Measurements from ENCODE around the gene GBE1.
"Not testable (repeated sequence)": the region's sequence is repeated elsewhere in the genome, so short reads cannot be mapped to it uniquely, and the experiment has no call there.

The GBE1 gene

DNA sequence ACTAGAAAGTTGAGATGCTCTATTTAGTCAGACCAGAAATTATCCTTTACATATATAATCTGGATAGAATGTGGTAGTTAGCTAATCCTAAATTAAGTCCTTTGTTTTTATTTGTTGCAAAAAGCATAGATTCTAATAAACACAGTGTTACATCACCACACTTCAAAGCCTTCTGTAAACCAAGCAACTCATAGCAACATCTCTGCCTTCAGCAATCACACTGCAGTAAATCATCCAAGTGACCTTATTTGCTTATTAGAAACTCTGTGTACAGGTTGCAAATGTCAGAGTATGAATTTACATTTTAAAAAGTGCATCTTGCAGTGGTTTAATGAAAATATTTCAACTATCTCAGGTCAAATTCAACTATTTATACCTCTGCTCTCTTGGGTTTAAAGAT is 242.5 kb downstream of the GBE1 start:
- DNase-seq: no peak

DNA sequence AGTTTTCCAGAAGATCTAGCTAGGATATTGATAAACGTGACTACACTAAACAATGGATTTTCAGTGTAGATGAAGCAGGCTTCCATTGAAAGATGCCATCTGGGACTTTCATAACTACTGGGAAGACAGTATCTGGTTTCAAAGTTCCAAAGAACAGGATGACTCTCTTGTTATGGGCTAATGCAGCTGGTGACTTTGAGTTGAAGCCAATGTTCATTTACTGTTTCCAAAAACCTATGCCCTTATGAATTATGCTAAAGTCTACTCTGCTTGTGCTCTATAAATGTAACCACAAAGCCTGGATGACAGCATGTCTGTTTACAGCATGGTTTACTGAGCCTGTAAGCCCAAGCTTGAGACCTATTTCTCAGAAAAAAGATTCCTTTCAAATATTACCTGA is 245.4 kb downstream of the GBE1 start:
- no peak for DNase-seq

DNA sequence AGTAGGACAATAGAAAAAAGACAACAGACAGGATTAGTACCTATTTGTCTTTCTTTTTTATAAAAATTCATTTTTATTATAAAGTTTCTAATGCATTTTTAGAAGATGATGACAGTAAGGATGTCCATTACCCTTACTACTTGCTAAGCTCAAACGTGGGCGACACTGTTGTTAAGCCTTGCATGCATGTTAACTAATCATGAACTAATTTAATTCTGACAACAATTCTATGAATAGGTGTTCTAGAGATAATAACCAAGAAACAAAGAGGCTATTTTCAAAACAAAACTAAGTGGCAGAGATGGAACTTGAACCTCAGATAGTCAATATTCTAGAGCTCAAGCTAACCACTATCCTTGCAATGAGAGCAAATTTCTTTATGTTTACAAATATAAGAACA is 247.9 kb downstream of the GBE1 start:
- DNase-seq: no peak

DNA sequence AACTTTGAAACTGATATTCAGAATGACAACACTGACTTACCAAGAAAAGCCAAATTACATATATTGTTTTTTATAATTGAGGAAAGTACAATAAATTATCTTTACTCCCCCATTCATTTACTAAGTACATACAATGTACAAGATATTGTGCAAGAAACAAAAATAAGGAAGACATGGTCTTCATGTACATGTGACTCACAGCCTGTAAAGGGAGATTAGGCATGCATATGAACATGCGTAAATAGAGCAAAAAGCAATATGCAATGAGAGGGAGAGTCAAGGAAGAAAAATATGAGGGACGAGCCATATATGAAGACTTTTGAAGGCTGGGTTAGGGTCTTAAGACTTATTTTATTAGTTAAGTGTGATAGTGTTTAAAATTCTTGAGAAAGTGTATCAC is 258.4 kb downstream of the GBE1 start:
- DNase-seq: no peak

GRCh38 chr3:81502236-81502635 is 259.2 kb downstream of the GBE1 start:
- no peak for DNase-seq

DNA sequence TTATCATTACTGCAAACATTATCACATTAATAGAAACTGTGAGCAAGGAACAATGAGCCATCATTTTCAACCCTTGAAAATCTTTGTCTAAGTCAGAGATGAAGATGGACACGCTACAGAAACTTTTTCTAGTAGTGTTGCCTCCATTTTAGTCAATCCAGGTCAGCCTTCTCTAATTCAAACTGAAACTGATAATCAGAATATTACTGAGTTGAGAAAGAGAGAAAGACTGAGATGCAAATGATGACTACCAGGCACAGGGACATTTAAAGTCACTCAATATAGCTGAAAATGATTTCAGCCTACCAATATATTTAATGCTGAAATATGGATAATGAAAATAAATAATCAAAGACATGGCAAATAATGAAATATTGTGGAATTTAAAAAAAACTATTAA is 261.4 kb downstream of the GBE1 start:
- DNase-seq: no peak

DNA sequence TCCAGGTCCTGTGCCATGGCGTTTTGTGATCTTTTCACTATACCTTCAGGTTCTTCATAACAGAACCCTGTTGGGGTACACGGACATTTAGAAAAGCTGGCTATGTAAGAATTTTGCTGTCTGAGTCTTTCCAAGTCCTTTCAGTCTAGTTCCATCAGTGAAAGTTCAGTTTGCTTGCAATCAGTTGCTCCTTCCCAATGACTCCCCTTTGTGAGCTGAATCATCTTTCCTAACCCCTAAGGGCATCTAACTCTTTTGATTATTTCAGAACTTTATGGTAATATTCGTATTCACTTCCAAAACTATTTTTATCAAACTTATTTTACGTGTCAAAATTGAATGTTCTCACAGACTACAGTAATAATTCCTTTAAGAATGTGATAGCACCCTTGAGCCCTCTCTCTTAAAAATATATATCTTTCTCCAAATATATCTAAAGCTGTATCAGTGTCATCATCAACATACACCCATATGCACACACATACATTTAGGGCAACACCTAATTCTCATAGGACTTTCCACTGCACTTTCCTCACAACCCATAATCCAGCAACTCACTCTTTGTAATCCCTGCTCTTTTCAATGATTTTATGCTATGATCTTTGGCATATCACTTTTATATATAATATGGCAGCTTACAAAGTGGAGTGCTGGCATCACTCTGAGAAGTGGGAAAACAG is 263.7 kb downstream of the GBE1 start:
- DNase-seq: no peak

GRCh38 chr3:81496407-81497104 is 264.9 kb downstream of the GBE1 start:
- DNase-seq: no peak

DNA sequence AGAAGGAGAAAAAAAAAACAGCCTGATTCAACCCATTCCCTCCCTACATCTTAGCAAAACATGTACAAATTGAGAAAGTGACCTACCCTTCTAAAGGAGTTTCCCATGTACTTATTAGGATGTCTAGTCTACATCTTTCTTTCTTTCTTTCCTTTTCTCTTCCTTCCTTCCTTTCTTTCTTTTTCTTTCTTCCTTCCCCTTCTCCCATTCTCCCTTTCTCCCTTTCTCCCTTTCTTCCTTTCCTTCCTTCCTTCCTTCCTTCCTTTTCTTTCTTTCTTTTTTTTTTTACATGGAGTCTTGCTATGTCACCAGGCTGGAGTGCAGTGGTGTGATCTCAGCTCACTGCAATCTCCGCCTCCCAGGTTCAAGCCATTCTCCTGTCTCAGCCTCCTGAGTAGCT is 269.0 kb downstream of the GBE1 start:
- not testable (repeated sequence) for DNase-seq

DNA sequence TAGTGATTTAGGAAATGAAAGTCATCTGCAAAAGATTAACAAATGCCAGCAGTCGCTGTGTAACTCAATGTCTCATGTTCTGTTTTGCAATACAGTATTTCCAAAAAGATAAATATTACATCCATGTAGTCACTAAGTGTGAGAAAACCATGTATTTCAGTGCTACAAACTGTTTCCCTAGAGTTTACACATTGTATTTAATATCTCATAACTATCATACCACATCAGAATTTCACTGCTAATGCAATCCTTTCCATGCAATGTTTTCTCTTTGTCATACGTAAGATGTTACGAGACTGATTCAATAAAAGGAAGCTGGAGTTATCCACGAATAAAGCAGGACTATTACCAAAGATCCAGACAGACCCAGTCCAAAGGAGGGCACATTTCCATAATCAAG is 269.4 kb downstream of the GBE1 start:
- no peak for DNase-seq

GRCh38 chr3:81490541-81491288 is 270.7 kb downstream of the GBE1 start:
- peak; percentile 59 for DNase-seq

GRCh38 chr3:81485444-81485865 is 276.0 kb downstream of the GBE1 start:
- no peak for DNase-seq

- no peak for DNase-seq
These were observed 276.9 kb downstream of the GBE1 start for GRCh38 chr3:81484520-81484919.

GRCh38 chr3:81483046-81483445 is 278.4 kb downstream of the GBE1 start:
- no peak for DNase-seq

DNA sequence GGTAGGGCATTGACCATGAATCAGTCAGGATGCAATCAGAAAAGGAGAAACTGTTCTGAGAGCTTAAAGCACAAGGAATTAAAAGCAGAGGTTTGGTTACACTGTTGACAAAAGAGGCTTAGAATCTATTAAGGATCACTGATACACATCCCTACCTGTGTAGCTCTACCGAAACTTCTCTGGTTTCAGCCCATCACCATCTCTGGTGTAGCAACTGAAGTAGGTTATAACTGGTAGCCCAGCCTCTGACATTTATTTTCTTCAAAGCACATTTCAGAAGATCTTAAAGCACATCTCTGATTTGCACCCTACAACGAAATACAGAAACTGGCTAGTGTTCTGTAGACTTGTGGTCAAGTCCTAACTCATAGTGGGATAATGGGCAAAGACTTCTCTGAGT is 283.7 kb downstream of the GBE1 start:
- no peak for DNase-seq

DNA sequence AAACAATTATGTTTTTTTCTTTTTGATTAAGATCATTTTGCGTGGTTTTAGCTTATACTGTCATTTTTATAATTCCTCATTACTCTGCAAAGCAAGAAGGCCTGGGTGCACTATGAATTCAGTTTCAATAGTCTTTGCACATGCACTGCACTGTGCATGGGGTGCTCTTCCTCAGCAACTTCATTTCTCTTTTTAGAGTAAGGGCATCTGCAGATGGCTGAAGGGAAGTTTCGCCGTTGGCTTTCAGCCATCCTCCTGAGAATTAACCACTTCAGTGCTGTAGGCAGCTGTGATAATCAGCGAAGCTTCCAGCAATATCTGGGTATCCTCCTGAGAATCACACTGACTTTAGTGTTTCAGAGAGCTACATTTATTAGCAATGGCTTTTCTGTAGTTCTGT is 284.8 kb downstream of the GBE1 start:
- no peak for DNase-seq

DNA sequence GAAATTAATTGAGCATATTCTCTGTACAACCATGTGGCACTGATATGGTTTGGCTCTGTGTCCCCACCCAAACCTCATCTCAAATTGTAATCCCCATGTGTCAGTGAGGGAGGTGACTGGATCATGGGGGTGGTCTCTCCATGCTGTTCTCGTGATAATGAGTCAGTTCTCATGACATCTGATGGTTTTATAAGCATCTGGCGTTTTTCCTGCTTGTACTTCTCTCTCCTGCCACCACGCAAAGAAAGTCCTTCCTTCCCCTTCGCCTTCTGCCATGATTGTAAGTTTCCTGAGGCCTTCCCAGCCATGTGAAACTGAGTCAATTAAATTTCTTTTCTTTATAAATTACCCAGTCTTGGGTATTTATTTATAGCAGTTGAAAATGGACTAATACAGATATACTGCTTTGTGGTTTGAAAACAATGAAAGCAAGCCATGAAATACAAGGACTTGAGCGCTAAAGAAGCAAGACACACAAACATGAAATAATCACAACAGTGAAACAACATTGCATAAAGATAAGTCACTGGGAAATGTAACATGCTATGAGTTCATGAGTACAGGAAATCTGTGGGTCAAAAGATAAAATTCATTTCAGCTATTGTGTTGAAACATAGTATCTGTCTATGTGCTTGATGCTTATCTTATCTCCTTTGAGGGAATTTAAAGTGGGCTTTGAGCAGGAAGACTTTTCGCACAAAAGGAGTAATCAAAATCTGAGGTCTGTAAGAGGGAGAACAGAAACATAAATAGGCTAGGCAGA is 288.7 kb downstream of the GBE1 start:
- no peak for DNase-seq

- DNase-seq: no peak
These were observed 290.7 kb downstream of the GBE1 start for GRCh38 chr3:81470524-81471278.

- no peak for DNase-seq
These were observed 293.1 kb downstream of the GBE1 start for GRCh38 chr3:81468391-81468790.

DNA sequence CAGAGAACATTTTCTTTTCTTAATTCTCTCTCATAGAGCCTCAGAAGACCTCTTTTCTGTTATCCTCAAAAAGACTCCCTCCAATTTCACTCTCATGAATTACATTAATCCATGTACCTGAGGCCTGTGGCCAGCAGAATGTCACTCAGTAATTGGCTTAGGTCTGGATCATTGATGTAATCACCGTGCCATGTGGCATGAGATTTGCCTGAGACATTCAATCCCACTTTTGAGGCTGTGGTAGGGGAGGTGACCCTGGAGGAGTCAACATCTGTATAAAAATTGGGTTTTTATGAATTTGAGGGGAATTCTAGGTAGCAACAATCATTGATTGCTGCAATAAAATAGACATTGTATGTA is 295.3 kb downstream of the GBE1 start:
- no peak for DNase-seq

DNA sequence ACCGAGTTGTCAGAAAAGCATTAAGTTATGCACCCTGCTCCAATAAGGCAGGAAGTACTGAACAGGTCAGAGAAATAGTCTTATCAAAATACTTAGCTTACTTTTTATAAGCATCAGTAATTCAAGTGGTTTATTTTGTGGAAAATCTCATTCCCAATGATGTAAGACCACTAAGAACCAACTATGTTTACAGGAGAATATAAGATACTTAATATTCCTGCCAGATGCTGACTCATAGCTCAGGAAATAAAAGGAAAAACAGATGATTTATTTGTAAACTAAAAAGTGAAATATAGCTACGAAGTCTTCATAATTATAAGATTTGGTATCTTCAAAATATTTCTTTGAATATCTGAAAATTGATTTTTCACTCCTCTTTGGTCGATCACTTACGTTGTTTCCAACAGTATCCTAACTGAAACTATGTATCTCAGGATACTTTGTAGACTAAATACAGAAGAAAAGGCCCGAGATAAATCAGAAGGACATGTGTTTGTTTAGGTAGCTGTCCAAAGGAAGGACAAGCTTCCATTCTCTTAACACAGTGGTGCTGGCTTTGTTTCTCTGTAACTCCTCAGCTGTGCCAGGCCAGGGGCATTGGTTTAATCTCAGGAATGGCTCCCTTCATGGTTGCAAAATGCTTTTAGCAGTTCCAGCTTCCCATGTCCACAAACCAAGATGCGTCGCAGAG is 295.8 kb downstream of the GBE1 start:
- DNase-seq: no peak

- no peak for DNase-seq
These were observed 297.7 kb downstream of the GBE1 start for GRCh38 chr3:81463781-81464180.
